Right lobe of liver (tissue), 4 donors: Measurements from ENCODE around the gene CARNS1.

ENCODE experiments used
- CTCF ChIP-seq, 4 donors: fragments of 200-600 bp in 3 of 4; fragments of 450-650 bp in 1 of 4; IDR thresholded peaks; one replicate each; pipeline versions ENCODE4 v1.5.1 to v1.8.0; 2016 to 2022; ENCODE audit warnings: antibody characterized with exemption in 4 of 4, mild to moderate bottlenecking in 2 of 4
- POLR2A ChIP-seq: fragments of 450-650 bp; IDR thresholded peaks from one replicate; pipeline ENCODE4 v1.6.1; 2017; ENCODE audit warnings: antibody characterized with exemption, mild to moderate bottlenecking
- donor health status: DM: no; HTN: no; CAD: no.
- donor health status: DM: no; HTN: no; CAD: no.
- donor health status: DM: no; HTN: yes; CAD: no.

GRCh38 chr11:67376873-67377808, 38.3 kb upstream of the CARNS1 start:
- no peak for TF ChIP-seq CTCF (IDR thresholded peaks at IDR 0.05)
- no peak for TF ChIP-seq POLR2A
